Fibroblast of gingiva (primary cell): ENCODE results near the gene SHOX.
"Not testable (repeated sequence)": the region's sequence is repeated elsewhere in the genome, so short reads cannot be mapped to it uniquely, and the experiment has no call there.

Experiments used
- DNase-seq: peaks from one replicate; pipeline ENCODE4 v3.0.0-alpha.2; 2011; ENCODE audit warnings: low read depth

SHOX gene

GRCh38 chrX:630612-631496, at the start of gene SHOX:
TSS of gene SHOX (plus strand) at chrX:630791. CDS start at chrX:630898, 107 bp downstream.
- no peak for DNase-seq

GRCh38 chrX:581066-581465, 49.5 kb upstream of the SHOX start:
- DNase-seq = no peak

GRCh38 chrX:581720-582298, 48.8 kb upstream of the SHOX start:
- no peak for DNase-seq

- no peak for DNase-seq
These were observed 46.0 kb upstream of the SHOX start for GRCh38 chrX:584572-584971.

GRCh38 chrX:585115-585808, 45.3 kb upstream of the SHOX start:
- no peak for DNase-seq

GRCh38 chrX:586351-586750, 44.2 kb upstream of the SHOX start:
- no peak for DNase-seq

- not testable (repeated sequence) for DNase-seq
These were observed 41.3 kb upstream of the SHOX start for GRCh38 chrX:589261-589660.

- no peak for DNase-seq
These were observed 39.7 kb upstream of the SHOX start for GRCh38 chrX:590693-591404.

- DNase-seq = no peak
These were observed 30.5 kb upstream of the SHOX start for GRCh38 chrX:599837-600715.

GRCh38 chrX:603029-603428, 27.6 kb upstream of the SHOX start:
- not testable (repeated sequence) for DNase-seq

GRCh38 chrX:604616-605015, 26.0 kb upstream of the SHOX start:
- DNase-seq = not testable (repeated sequence)

GRCh38 chrX:608088-608487, 22.5 kb upstream of the SHOX start:
- not testable (repeated sequence) for DNase-seq

- no peak for DNase-seq
These were observed 16.5 kb upstream of the SHOX start for GRCh38 chrX:614136-614535.

- DNase-seq = no peak
These were observed 13.2 kb upstream of the SHOX start for GRCh38 chrX:617401-617800.

GRCh38 chrX:617891-618290, 12.7 kb upstream of the SHOX start:
- no peak for DNase-seq

GRCh38 chrX:618304-618703, 12.3 kb upstream of the SHOX start:
- not testable (repeated sequence) for DNase-seq

GRCh38 chrX:618761-619450, 11.7 kb upstream of the SHOX start:
- DNase-seq = no peak

- DNase-seq = no peak
These were observed 11.2 kb upstream of the SHOX start for GRCh38 chrX:619451-619811.

GRCh38 chrX:619812-620531, 10.6 kb upstream of the SHOX start:
- no peak for DNase-seq
